D341Med (cell line): ENCODE measurements around the gene TP53INP2.
"Not testable (repeated sequence)": the region's sequence is repeated elsewhere in the genome, so short reads cannot be mapped to it uniquely, and the experiment has no call there.

Experiments
- DNase-seq: peaks from one replicate; pipeline ENCODE4 v3.0.0; 2012; ENCODE audit warnings: low spot score

The TP53INP2 gene

DNA sequence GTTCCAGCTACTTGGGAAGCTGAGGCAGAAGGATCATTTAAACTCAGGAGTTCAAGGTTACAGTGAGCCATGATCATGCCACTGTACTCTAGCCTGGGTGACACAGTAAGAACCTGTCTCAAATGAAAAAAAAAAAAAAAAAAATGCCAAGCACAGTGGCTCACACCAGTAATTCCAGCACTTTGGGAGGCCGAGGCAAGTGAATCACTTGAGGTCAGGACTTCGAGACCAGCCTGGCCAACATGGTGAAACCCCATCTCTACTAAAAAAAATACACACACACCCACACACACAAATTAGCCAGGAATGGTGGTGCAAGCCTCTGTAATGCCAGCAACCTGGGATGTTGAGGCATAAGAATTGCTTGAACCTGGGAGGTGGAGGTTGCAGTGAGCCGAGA is 18.4 kb downstream of the TP53INP2 start:
- not testable (repeated sequence) for DNase-seq

DNA sequence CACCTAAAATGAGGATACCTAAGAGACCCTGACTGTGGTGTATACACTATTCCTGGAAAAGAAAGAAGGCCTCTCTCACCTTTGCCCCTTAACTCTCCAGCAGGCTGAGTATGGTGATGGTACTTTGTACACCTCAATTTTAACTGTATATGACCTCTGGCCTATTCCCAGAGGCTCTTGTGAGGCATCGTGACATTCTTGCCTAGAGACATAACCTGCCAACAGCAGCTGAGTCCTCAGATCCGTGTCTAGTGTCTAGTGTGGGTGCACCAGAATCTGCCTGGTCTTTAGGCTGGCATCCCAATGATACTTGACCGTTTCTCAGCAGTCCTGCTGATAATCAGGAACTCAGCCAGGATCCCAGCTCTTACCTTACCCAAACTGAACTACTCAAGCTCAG is 20.0 kb downstream of the TP53INP2 start:
- no peak for DNase-seq

DNA sequence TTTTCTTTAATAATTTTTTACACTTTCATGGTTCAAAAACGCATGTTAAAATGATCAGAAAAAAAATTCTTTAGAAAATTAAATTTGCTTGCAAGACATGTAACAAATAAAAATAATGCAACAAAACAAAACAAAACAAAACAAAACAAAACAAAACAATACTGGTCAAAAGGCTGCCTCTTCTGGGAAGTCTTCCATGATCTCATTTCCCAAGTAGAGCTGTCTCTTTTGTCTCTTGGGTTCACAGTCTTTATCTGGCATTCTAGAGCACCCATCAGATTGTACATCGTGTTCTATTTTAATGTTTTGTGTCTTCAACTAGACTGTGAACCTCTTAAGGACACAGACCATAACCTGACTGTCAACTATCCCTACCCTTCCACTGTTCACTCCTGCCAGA is 25.3 kb downstream of the TP53INP2 start:
- no peak for DNase-seq

DNA sequence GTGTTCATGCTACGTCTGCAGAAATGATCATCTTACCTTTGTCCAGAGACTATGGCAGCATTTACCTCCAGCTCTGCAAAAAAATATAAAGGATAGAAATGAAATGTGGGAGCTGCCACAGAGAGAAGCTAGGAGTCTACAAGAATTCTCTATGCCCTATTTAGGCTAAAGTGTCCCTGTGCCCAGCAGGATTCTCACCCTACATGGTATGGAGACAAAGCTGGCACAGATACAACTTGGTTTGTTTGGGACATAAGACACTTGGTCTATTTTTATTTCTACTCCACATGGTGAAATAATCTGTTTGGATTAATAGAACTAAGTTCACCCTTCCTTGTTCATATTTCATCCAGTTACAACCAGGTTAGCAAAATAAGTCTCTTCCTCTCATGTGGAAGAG is 28.4 kb downstream of the TP53INP2 start:
- DNase-seq: no peak

DNA sequence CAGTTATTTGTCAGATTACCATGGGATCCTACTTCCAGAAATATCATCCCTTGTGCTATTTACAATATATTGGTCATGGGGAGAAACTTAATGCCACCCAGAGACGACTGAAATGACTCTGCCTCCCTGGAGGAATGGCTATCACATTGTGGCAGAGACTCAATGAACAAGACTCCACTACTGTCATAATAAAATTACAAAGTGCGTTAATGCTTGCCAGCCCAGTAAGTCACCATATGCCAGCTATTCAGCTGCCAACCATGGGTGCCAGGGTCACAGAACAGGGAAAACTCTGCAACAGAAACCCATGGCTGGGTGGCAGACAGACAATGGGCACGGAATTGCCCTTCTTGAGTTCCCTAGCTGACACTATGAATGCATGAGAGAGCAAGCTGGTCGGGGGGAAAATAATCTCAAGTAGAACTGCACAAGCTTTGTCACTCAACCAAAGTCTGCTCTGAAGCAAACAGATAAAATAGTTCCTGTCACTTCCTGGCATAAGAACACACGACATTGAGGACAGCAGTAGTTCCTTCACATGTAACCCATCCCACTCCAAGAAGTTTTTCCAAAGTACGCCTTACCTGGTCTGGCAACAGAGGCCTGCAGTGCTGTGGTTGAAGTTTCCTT is 32.1 kb downstream of the TP53INP2 start:
- DNase-seq: no peak

DNA sequence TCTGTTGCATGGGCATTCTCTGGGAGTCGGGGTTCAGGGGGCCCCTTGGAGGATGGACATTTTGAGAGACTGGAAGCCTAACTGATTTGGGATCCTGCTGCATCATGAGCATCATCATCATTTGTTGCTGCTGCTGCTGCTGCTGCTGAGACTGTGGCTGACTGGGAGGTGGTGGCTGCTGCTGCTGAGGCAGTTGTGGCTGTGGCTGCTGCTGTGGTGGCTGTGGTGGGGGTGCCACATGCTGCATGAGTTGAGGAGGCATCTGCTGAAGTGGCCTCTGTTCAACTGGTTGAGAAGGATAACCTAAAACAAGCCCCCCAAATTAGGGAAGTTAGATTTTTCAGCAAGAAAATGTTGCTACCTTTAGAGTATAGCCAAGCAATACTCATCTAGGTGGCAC is 38.9 kb downstream of the TP53INP2 start:
- DNase-seq: no peak

DNA sequence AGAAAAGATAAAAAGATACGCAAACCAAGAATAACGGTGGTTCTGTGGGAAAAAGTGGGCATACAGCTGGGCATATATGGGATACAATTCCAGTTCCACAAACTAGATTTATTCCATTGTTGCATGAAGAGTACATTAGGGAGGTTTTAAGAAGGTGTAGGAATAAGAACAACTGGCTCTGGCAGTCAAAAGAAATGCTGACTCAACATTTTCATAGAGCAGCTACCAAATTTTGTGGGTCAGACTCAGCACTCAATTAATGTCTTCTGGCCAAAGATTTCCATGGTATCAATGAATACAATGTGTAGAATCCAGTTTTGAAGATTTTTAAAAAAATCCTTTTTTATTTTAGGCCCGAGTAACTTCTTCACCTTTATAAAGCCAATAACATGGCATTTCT is 40.2 kb downstream of the TP53INP2 start:
- no peak for DNase-seq

DNA sequence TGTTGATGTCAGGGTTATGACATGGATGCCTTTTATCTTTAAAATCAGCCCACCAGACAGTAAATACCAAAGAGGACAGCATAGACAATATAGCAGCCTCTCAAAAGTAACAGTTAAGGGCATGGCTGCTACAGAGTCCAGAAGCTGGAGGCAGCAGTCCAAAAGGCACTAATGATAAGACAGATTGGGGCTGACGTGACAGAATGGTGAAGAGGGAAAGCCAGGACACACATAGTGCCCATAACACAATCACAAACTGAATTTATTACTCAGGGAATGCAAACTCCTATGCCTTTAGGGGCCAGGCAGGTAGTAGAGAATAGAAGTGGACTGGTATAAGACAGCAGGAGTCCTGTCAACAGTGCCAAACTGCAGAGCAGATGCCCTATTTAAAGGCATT is 40.7 kb downstream of the TP53INP2 start:
- DNase-seq: no peak

DNA sequence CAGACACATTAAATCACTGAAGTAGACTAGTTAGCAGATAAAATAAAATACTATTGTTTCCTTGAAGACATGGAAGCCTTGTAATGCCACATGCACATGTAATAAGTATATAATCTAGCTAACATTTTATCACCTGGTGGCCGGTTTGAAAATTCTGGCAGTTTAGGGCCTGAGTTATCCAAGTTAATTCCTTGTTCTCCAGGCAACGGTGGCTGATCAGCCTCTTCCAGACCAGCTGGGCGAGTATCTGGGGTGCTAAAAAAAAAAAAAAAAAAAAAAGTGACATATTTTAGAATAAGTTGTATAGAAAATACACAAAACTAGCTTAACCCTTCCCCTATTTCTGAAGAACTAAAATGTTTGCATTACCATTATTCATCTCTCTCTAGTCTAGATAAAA is 42.5 kb downstream of the TP53INP2 start:
- DNase-seq: no peak

DNA sequence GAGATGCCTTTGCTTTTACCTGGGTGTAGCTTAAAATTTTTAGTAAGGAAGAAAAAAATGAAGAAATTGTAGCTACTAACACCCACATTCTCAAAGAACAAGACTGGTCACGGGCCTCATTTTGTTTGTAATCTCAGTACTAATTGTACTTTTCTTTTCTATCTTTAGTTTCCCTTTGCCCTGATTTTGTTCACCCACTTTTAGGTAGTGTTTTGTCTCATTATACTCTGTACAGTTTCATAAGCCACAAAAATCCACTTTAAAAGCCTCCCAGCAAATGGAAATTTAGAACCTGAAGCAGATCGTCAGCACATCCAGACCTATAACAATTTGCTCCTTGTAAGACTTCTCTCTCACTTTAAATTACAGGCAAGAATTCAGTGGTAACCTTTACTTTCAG is 43.3 kb downstream of the TP53INP2 start:
- no peak for DNase-seq

DNA sequence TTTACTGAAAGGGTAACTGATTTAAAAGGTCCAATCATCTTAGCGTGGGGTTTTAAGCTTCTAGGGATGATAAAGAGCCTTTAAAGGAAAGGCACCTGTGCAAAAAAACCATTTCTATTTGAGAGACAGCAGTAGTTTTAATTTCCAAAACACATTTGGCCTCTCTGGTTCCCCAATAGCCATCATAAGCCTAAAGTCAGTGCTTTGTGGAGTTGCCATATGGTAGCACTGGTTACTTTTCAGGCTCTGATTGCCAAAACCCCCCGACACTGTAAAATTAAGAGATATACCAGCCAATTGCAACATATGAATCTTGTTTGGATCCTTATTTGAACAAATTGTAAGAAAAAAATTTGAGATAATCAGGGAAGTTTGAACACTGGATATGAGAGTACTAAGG is 44.6 kb downstream of the TP53INP2 start:
- DNase-seq: no peak

- DNase-seq: no peak
Observed at GRCh38 chr20:34750484-34750883, 46.3 kb downstream of the TP53INP2 start.

DNA sequence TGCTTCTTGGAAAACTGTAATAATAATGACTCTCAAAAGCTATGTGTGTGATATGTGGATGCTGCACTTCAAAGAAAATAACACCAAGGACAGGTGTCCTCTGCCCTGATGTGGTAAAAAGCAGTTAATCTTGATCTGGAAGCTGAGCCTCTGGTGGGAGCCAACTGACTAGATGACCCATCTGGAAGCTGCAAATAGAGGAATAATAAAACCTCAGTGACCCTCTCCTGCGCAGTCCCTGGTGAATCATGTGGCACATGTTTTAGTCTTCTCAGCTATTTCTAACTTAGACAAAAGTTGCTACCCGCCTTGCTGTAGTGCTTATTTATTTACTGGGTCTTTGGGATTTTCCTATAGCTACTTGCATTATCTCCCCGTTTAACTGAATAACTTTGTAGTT is 47.3 kb downstream of the TP53INP2 start:
- DNase-seq: no peak

DNA sequence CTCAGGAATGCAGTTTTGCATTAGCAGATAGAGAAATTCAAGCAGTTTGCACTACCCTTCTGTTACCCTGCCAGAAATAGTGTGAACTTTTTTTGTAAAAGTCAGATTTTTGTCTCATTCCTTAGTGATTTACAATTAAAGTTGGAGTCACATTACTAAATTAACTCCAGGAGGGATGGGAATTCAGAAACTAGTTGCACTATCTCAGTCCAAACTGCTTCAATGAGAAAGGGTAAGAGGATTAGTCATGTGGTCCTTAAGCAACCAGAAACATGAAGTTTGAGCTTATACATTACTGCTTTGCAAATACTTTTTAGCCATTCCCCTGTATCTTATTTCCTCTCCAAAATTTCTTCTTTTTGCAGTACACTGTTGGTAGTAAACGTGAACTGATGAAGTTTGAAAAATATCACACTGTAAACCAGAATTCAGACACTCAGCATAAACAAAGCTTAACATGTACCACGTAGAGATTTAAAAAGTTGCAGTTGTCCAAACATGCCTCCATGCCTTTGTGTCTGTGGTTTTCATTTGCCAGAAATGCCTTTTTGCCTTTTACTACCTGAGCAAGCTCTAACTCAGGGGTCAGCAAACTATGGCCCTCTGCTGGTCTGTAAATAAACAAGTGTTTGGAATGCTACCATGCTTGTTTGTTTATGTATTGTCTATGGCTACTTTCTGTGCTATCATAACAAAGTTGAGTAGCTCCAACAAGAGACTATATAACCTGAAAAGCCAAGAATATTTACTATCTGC is 49.7 kb downstream of the TP53INP2 start:
- DNase-seq: no peak

DNA sequence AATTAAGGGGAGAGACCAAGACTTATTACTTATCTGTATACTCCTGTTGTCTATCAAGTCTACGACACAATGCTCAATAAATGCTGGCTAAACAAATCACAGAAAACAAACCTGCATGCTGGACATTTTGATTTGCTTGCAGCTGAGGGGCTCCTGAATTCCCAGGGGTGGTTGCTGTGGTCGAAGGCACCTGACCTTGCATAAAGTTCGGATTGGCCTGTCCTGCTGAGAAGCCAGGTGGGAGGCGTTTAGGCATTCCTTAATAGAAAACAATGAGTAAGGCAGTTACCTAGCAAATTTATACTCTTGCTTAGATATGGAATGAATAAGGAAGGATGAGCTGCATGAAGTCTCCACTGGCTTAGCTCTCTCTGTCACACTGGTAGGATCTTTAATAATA is 50.5 kb downstream of the TP53INP2 start:
- DNase-seq: no peak

- DNase-seq: no peak
Observed at GRCh38 chr20:34755367-34755766, 51.2 kb downstream of the TP53INP2 start.

DNA sequence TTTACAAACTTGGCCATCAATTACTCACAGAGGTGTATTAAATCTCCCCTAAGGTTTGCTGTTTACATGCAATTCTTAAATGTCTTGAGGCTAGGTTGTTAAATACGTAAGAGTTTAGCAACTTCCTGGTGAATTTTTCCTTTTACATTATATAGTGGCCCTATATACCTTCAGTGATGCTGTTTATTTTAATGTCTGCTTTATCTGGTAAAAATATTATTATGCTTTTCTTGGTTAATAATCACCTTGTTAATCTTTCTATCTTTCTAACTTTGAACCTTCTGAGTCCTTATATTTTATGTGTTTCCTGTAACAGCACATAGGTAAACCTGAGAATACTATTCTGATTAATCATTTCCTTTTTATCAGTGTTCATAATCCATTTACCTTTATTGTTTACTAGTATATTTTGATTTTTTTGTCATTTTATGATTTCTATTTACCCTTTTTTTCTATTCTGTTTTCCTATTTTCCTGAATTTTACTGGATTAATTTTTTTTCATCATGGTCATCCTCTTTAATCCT is 57.9 kb downstream of the TP53INP2 start:
- DNase-seq: no peak
